ENCODE data around the gene VMO1.

VMO1 gene

DNA sequence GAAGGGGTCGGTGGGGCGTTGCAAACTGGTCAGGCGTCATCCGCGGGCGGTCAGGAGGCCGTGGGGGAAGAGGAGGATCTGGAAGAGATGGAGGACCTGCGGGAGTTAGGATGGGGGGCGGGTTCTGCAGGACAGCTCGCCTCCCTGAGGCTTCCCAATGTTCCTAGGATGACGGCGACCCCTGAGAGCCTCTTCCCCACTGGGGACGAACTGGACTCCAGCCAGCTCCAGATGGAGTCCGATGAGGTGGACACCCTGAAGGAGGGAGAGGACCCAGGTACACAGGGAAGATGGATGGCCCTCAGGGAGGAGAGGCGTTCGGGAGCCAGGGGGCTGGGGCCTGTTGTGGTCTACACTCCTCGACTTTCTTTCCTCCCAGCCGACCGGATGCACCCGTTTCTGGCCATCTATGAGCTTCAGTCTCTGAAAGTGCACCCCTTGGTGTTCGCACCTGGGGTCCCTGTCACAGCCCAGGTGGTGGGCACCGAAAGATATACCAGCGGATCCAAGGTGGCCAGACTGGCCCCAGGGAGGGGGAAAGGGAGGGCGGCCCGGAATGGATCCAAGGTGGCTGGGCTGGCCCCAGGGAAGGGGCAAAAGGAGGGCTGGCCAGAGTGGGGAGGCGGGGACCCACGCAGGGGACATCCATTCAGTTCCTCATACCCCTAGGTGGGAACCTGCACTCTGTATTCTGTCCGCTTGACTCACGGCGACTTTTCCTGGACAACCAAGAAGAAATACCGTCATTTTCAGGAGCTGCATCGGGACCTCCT is 21.6 kb upstream of the VMO1 start:
- Histone ChIP-seq H3K9ac (no peak overlapping the region), H3K9me3 (ENCODE audit: control insufficient read depth, low read length) (no peaks in the 10 kb centered on the region), H3K4me1 (peaks cover 8% of the 10 kb centered on the region), H3K27ac (no peak overlapping the region), H3K36me3 (ENCODE audit: control insufficient read depth, insufficient read depth, low read length) (no peaks in the 10 kb centered on the region), H3K27me3 (ENCODE audit: control insufficient read depth, insufficient read depth, low read length) (no peaks in the 10 kb centered on the region), H3K4me3 (ENCODE audit: low read depth, low read length) (peak overlapping the region; percentile 71), H2AFZ (peak overlapping the region; percentile 92), H3K4me2 (ENCODE audit: low read length) (peak overlapping the region; percentile 83), H3K79me2 (no peaks in the 10 kb centered on the region)
- TF ChIP-seq, protein P1, sequence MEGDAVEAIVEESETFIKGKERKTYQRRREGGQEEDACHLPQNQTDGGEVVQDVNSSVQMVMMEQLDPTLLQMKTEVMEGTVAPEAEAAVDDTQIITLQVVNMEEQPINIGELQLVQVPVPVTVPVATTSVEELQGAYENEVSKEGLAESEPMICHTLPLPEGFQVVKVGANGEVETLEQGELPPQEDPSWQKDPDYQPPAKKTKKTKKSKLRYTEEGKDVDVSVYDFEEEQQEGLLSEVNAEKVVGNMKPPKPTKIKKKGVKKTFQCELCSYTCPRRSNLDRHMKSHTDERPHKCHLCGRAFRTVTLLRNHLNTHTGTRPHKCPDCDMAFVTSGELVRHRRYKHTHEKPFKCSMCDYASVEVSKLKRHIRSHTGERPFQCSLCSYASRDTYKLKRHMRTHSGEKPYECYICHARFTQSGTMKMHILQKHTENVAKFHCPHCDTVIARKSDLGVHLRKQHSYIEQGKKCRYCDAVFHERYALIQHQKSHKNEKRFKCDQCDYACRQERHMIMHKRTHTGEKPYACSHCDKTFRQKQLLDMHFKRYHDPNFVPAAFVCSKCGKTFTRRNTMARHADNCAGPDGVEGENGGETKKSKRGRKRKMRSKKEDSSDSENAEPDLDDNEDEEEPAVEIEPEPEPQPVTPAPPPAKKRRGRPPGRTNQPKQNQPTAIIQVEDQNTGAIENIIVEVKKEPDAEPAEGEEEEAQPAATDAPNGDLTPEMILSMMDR (IDR thresholded peaks at IDR 0.05): no peak

DNA sequence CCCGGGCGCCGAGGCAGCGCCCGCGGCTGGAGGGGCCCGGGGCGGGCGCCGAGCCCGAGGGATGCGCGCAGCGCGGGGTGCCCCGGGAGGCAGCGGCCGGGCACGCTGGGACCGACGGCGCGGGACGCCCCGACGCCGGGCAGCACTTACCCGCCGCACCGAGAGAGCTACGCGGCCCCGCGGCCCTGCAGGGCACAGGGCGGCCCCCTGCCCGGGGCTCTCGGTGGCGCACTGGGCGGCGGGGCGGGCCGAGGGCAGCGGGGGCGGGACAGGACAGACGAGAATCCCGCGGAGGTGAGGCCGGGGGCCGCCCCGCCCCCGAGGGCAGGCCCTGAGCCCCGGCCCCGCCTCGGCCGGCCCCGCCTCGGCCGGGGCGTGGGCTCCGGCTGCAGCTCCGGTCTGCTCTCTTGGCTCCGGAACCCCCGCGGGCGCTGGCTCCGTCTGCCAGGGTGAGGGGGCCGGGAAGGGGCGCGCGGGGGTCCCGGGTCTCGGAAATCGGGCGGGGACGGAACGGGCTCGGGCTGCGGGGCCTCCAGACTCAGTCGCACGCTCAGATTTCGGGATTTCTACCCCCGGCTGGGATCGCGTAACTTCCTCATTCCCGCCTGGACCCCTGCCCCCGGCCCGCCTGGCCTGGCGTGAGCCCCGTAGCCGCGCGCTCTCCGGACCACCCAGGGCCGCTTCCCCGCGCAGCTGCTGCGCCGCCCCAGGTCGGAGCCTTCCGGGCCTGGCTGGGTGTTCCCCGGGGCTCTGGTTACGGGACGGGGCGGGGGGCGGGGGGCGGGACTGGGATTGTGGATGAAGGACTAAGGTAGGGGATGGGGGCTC is 20.8 kb upstream of the VMO1 start, which contains the start of gene PLD2:
TSS of gene PLD2 (plus strand) at position 376 of the 828 bp plus-strand sequence. CDS start 621 bp downstream, outside the sequence.
- Histone ChIP-seq H3K4me3 (ENCODE audit: low read depth, low read length) (peak within 1 kb of the TSS; percentile 71), H3K27me3 (ENCODE audit: control insufficient read depth, insufficient read depth, low read length) (no peaks in the 10 kb centered on the region), H3K9ac (peak within 1 kb of the TSS; percentile 61), H3K36me3 (ENCODE audit: control insufficient read depth, insufficient read depth, low read length) (no peaks in the 10 kb centered on the region), H3K4me2 (ENCODE audit: low read length) (peak within 1 kb of the TSS; percentile 83), H3K9me3 (ENCODE audit: control insufficient read depth, low read length) (no peaks in the 10 kb centered on the region), H3K27ac (no peak within 1 kb of the TSS), H2AFZ (peak within 1 kb of the TSS; percentile 92), H3K4me1 (peaks cover 8% of the 10 kb centered on the region), H3K79me2 (no peaks in the 10 kb centered on the region)
- TF ChIP-seq, protein P1 (IDR thresholded peaks at IDR 0.05): no peak

DNA sequence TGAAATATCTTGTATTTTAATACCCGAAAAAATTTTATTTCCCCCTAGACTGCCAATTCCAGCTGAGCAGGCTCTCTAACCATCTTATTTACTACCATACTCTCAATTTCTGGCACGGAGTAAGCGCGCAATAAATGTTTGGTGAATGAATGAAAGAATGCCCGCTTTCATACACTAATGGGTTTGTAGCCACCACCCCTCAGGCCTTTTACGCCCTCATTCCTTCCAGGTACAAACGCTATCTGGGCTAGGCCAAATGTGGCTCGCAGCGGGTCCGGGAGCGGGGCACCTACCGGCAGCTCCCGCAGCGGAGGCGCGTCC is 20.3 kb upstream of the VMO1 start:
- no peak overlapping the region for H3K9ac ChIP-seq
- no peaks in the 10 kb centered on the region for H3K27me3 ChIP-seq (ENCODE audit: control insufficient read depth, insufficient read depth, low read length)
- H3K4me1 ChIP-seq: peaks cover 8% of the 10 kb centered on the region
- H2AFZ ChIP-seq: peak overlapping the region; percentile 35
- no peak overlapping the region for H3K27ac ChIP-seq
- peak overlapping the region; percentile 43 for H3K4me3 ChIP-seq (ENCODE audit: low read depth, low read length)
- H3K79me2 ChIP-seq: no peaks in the 10 kb centered on the region
- peak overlapping the region; percentile 63 for H3K4me2 ChIP-seq (ENCODE audit: low read length)
- TF ChIP-seq, protein P1 (IDR thresholded peaks at IDR 0.05): no peak
- no peaks in the 10 kb centered on the region for H3K9me3 ChIP-seq (ENCODE audit: control insufficient read depth, low read length)
- H3K36me3 ChIP-seq (ENCODE audit: control insufficient read depth, insufficient read depth, low read length): no peaks in the 10 kb centered on the region

DNA sequence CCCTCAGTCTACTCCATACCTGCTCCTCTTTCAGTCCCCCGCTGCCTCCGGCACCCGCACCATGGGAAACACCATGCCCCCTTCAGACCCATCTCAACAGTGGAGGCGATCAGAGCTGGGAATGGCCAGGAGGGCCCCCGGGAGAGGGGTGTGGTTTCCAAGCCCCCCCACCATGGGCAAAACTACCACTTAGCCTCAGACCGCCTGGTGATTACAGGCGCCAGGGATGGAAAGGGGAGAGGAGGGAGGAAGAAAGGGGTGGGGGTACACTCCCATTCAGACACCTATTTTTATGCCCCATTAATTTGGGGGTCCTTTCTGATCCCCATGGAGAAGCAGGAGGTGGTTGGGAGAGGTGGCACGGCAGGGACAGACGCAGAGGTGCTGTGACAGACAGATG is 16.1 kb upstream of the VMO1 start, which contains the start of gene C17orf114:
TSS of gene C17orf114 (minus strand) at position 101 of the 400 bp plus-strand sequence.
- Histone ChIP-seq H3K9ac (no peak within 1 kb of the TSS), H3K36me3 (ENCODE audit: control insufficient read depth, insufficient read depth, low read length) (no peaks in the 10 kb centered on the region), H3K27ac (no peak within 1 kb of the TSS), H3K4me1 (no peaks in the 10 kb centered on the region), H3K79me2 (no peaks in the 10 kb centered on the region), H3K4me3 (ENCODE audit: low read depth, low read length) (no peak within 1 kb of the TSS), H2AFZ (no peak within 1 kb of the TSS), H3K9me3 (ENCODE audit: control insufficient read depth, low read length) (no peaks in the 10 kb centered on the region), H3K27me3 (ENCODE audit: control insufficient read depth, insufficient read depth, low read length) (no peaks in the 10 kb centered on the region), H3K4me2 (ENCODE audit: low read length) (no peak within 1 kb of the TSS)
- TF ChIP-seq, protein P1 (IDR thresholded peaks at IDR 0.05): no peak
